Measurements from ENCODE around the gene IAH1. TPM values are rescaled to one million over a fixed set of nuclear protein-coding genes. Genes with fewer than 3 reads are reported as not detected.

Gene IAH1
- total and polyA plus RNA-seq, 2 experiments from 2014 or later: 12.7 to 33.7 TPM

DNA sequence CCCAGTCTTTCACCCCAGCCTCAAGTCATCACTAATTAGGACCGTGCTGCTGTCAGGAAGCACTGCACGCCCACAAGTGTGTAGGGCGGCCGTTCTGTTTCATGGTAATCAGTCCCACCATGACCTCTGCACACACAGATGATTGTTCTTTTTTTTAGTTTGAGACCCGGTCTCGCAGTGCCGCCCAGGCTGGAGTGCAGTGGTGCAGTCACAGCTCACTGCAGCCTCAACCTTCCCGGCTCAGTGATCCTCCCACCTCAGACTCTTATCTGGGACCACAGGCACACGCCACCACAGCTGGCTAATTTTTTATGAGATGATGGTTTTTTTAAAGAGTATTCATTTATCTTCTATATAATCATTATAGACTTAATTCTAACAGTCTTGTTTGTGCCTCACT is 1.8 kb upstream of the IAH1 start:
- Histone ChIP-seq H3K4me2 (no peak overlapping the region), H3K27ac (ENCODE audit: low read depth) (no peak overlapping the region), H3K9me2 (ENCODE audit: insufficient read depth) (0 out of 2 replicates have a peak, but pooled peaks cover 3% of the 10 kb centered on the region), H2AFZ (no peak overlapping the region), H3F3A (replicated peaks; ENCODE audit: low read depth) (peaks cover 14% of the 10 kb centered on the region), H3K27me3 (ENCODE audit: insufficient read depth) (peaks cover 22% of the 10 kb centered on the region), H3K79me2 (replicated peaks; ENCODE audit: insufficient read depth) (no peaks in the 10 kb centered on the region), H4K20me1 (replicated peaks; ENCODE audit: insufficient read depth) (peaks cover 4% of the 10 kb centered on the region), H3K4me3 (no peak overlapping the region), H3K4me1 (ENCODE audit: insufficient read depth) (peaks cover 12% of the 10 kb centered on the region; the same call in 1 of the 2 replicates), H3K36me3 (ENCODE audit: insufficient read depth) (no peaks in the 10 kb centered on the region; the same call in 1 of the 2 replicates)
- H3K4me1 Mint-ChIP-seq: peaks cover 24% of the 10 kb centered on the region
- H3K27ac Mint-ChIP-seq: no peak overlapping the region
- H3K9me3 Mint-ChIP-seq: no peaks in the 10 kb centered on the region
- TF ChIP-seq NANOG (IDR thresholded peaks at IDR 0.05; ENCODE audit: borderline replicate concordance) (no peak), POLR2AphosphoS5 (IDR thresholded peaks at IDR 0.05; ENCODE audit: low read depth) (no peak)
- TF ChIP-seq, protein P1, sequence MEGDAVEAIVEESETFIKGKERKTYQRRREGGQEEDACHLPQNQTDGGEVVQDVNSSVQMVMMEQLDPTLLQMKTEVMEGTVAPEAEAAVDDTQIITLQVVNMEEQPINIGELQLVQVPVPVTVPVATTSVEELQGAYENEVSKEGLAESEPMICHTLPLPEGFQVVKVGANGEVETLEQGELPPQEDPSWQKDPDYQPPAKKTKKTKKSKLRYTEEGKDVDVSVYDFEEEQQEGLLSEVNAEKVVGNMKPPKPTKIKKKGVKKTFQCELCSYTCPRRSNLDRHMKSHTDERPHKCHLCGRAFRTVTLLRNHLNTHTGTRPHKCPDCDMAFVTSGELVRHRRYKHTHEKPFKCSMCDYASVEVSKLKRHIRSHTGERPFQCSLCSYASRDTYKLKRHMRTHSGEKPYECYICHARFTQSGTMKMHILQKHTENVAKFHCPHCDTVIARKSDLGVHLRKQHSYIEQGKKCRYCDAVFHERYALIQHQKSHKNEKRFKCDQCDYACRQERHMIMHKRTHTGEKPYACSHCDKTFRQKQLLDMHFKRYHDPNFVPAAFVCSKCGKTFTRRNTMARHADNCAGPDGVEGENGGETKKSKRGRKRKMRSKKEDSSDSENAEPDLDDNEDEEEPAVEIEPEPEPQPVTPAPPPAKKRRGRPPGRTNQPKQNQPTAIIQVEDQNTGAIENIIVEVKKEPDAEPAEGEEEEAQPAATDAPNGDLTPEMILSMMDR (conservative IDR thresholded peaks at IDR 0.05; ENCODE audit: low read depth in 2 of 2): no peak
- no peak for ATAC-seq
- peaks cover 35% of the 10 kb centered on the region for H3K36me3 Mint-ChIP-seq (ENCODE audit: low read depth)
- peaks cover 15% of the 10 kb centered on the region for H3K27me3 Mint-ChIP-seq (ENCODE audit: insufficient read depth, low read depth, poor library complexity)
- H3K4me3 Mint-ChIP-seq: no peak overlapping the region; the same call in 2 of the 3 replicates
- no peak for DNase-seq (ENCODE audit: low spot score)

GRCh38 chr2:9473308-9473984 is 905 bp upstream of the IAH1 start:
- no peak overlapping the region for H3K27ac Mint-ChIP-seq

More at GRCh38 chr2:9473308-9473984, 905 bp upstream of the IAH1 start:
- peaks cover 12% of the 10 kb centered on the region for H3K4me1 ChIP-seq (ENCODE audit: insufficient read depth)
- H3K27me3 Mint-ChIP-seq (ENCODE audit: insufficient read depth, low read depth, poor library complexity): peaks cover 15% of the 10 kb centered on the region
- H4K20me1 ChIP-seq (replicated peaks; ENCODE audit: insufficient read depth): peaks cover 4% of the 10 kb centered on the region
- 0 out of 2 replicates have a peak, but pooled peaks cover 3% of the 10 kb centered on the region for H3K9me2 ChIP-seq (ENCODE audit: insufficient read depth)
- H3K36me3 ChIP-seq (ENCODE audit: insufficient read depth): no peaks in the 10 kb centered on the region; the same call in 1 of the 2 replicates
- H3K4me3 ChIP-seq: peak overlapping the region; percentile 71
- H3K4me3 Mint-ChIP-seq: peak overlapping the region; percentile 72
- H3K27me3 ChIP-seq (ENCODE audit: insufficient read depth): peaks cover 22% of the 10 kb centered on the region
- ATAC-seq: peak; percentile 74
- no peaks in the 10 kb centered on the region for H3K9me3 Mint-ChIP-seq
- H2AFZ ChIP-seq: peak overlapping the region; percentile 90
- DNase-seq (ENCODE audit: low spot score): peak; percentile 84
- H3F3A ChIP-seq (replicated peaks; ENCODE audit: low read depth): peaks cover 14% of the 10 kb centered on the region
- H3K36me3 Mint-ChIP-seq (ENCODE audit: low read depth): peaks cover 31% of the 10 kb centered on the region
- TF ChIP-seq EZH2 (IDR thresholded peaks at IDR 0.05; ENCODE audit: low read depth, unreplicated experiment) (peak; percentile 26), JUNB (IDR thresholded peaks at IDR 0.05; ENCODE audit: unreplicated experiment) (no peak), POLR2AphosphoS5 (IDR thresholded peaks at IDR 0.05; ENCODE audit: low read depth) (0 out of 2 replicates have a peak, but pooled peaks have one; percentile 29)
- TF ChIP-seq, protein P1 (conservative IDR thresholded peaks at IDR 0.05; ENCODE audit: low read depth in 2 of 2): peak; percentile 25 to 53; a peak in 2 of 4 replicates
- H3K79me2 ChIP-seq (replicated peaks; ENCODE audit: insufficient read depth): no peaks in the 10 kb centered on the region
- H3K4me2 ChIP-seq: peak overlapping the region; percentile 81
- H3K27ac ChIP-seq (ENCODE audit: low read depth): 0 out of 2 replicates have a peak overlapping the region, but pooled peaks have one; percentile 68
- peaks cover 27% of the 10 kb centered on the region for H3K4me1 Mint-ChIP-seq
